PC-9 (cell line): Measurements from ENCODE around the gene CMSS1.

ENCODE experiments used
- CTCF ChIP-seq: fragments of 200-600 bp; sonication (generic); conservative IDR thresholded peaks from 2 replicates; pipeline ENCODE4 v1.6.1; 2017; ENCODE audit warnings: mixed run types, antibody characterized with exemption, mild to moderate bottlenecking, moderate library complexity
- EZH2 ChIP-seq: fragments of 200-600 bp; sonication (generic); IDR thresholded peaks from 2 replicates; pipeline ENCODE4 v1.8.0; 2017; ENCODE audit warnings: antibody characterized with exemption, low read depth

- no peak for TF ChIP-seq CTCF
- TF ChIP-seq EZH2: no peak
Observed at GRCh38 chr3:99805160-99805559, 12.5 kb upstream of the CMSS1 start.
